Mucosa of descending colon (tissue), 3 donors: ENCODE measurements around the gene ROS1. TPM values are rescaled to one million over a fixed set of nuclear protein-coding genes. Genes with fewer than 3 reads are reported as not detected.
A peak's percentile ranks its signal among the peaks of the same experiment; 100 is the strongest.
"Not testable (repeated sequence)": the region's sequence is repeated elsewhere in the genome, so short reads cannot be mapped to it uniquely, and the experiment has no call there.

Experiments used
- ATAC-seq: fragments of 200-7000 bp; cut with Tn5 transposase; one replicate; pipeline ENCODE4 v1.9.1; 2020; ENCODE audit warnings: mild to moderate bottlenecking, moderate library complexity
- DNase-seq, 3 donors: peaks; one replicate each; pipeline ENCODE4 v3.0.0-alpha.2; 2020
- H3K36me3 ChIP-seq: fragments of 200-600 bp; one replicate; pipeline ENCODE4 v1.8.0; 2021; ENCODE audit warnings: low read depth, mild to moderate bottlenecking
- H3K4me1 ChIP-seq: fragments of 200-600 bp; one replicate; pipeline ENCODE4 v1.8.0; 2021; ENCODE audit warnings: low read depth, mild to moderate bottlenecking
- H3K4me3 ChIP-seq: fragments of 200-600 bp; one replicate; pipeline ENCODE4 v1.8.0; 2021; ENCODE audit warnings: mild to moderate bottlenecking
- H3K9me3 ChIP-seq: fragments of 200-600 bp; one replicate; pipeline ENCODE4 v1.8.0; 2021; ENCODE audit warnings: mild to moderate bottlenecking
- CTCF ChIP-seq: fragments of 200-600 bp; IDR thresholded peaks from one replicate; pipeline ENCODE4 v1.8.0; 2022; ENCODE audit warnings: antibody characterized with exemption, mild to moderate bottlenecking
- intact Hi-C, 2 donors: fragments of 100-400 bp; cut with DNase I in 1 of 2; cut with micrococcal nuclease in 1 of 2; formaldehyde crosslinking; loops; one replicate each; pipeline versions ENCODE4 v1.11.0 to v1.11.1; 2022; cut with DNase I, micrococcal nuclease
- total RNA-seq, 3 donors: library from RNA; stranded (reverse); fragmentation: NEBNext Ultra II Directional in 2 of 3; extraction: Animal tissue kit (Norgen Biotek cat#: 25700) in 2 of 3; gene quantifications; one replicate each; pipeline versions ENCODE4 v1.2.1 to v1.2.4, GENCODE V29; 2021 to 2023
- donor health status: DM: no; HTN: no; CAD: no; lungs with moderate emphysema.
- donor health status: DM: no; HTN: no; CAD: no.
- donor health status: DM: no; HTN: yes; CAD: no.

Gene ROS1
- total RNA-seq, 3 donors from 2014 or later, result 0.38 to 1.1 (median 1.0) TPM

GRCh38 chr6:117375446-117375845 is 50.3 kb downstream of the ROS1 start:
- Histone ChIP-seq H3K36me3 (no peaks in the 10 kb centered on the region), H3K9me3 (no peaks in the 10 kb centered on the region), H3K4me3 (no peak overlapping the region), H3K4me1 (no peaks in the 10 kb centered on the region)
- no peak for DNase-seq
- TF ChIP-seq CTCF, result no peak
- ATAC-seq, result no peak
- intact Hi-C loops, result no loop called here

- Histone ChIP-seq H3K9me3 (no peaks in the 10 kb centered on the region), H3K36me3 (no peaks in the 10 kb centered on the region), H3K4me3 (no peak overlapping the region), H3K4me1 (no peaks in the 10 kb centered on the region)
- ATAC-seq (no peak), DNase-seq (peak in 1 of 3 donors; percentile 40)
- intact Hi-C loops, result no loop called here
- TF ChIP-seq CTCF, result no peak
These were observed 52.4 kb downstream of the ROS1 start for GRCh38 chr6:117373211-117373813.

GRCh38 chr6:117372289-117372688 is 53.5 kb downstream of the ROS1 start:
- H3K9me3 ChIP-seq, H3K36me3 ChIP-seq, H3K4me1 ChIP-seq, ATAC-seq, intact Hi-C loops, DNase-seq, H3K4me3 ChIP-seq: not testable (repeated sequence)

- TF ChIP-seq CTCF, result no peak
- intact Hi-C loops, result no loop called here
- Histone ChIP-seq H3K36me3 (no peaks in the 10 kb centered on the region), H3K4me3 (no peak overlapping the region), H3K4me1 (no peaks in the 10 kb centered on the region), H3K9me3 (no peaks in the 10 kb centered on the region)
- ATAC-seq (no peak), DNase-seq (no peak)
These were observed 54.2 kb downstream of the ROS1 start for GRCh38 chr6:117371492-117371891.

- intact Hi-C loops, result no loop called here
- no peak for TF ChIP-seq CTCF
- DNase-seq, result no peak
- no peaks in the 10 kb centered on the region for H3K36me3 ChIP-seq
- H3K4me1 ChIP-seq, result no peaks in the 10 kb centered on the region
- H3K4me3 ChIP-seq, result no peak overlapping the region
- no peaks in the 10 kb centered on the region for H3K9me3 ChIP-seq
- no peak for ATAC-seq
These were observed 66.2 kb downstream of the ROS1 start for GRCh38 chr6:117359581-117359980.

GRCh38 chr6:117354671-117355070 is 71.1 kb downstream of the ROS1 start:
- Histone ChIP-seq H3K36me3 (no peaks in the 10 kb centered on the region), H3K4me3 (no peak overlapping the region), H3K9me3 (no peaks in the 10 kb centered on the region), H3K4me1 (no peaks in the 10 kb centered on the region)
- DNase-seq (no peak), ATAC-seq (peak; percentile 63)
- intact Hi-C loops, result no loop called here
- TF ChIP-seq CTCF, result no peak
